Activated CD8-positive, alpha-beta memory T cell treated with anti-CD3 and anti-CD28 coated beads for 48 hours (primary cell): Measurements from ENCODE around the gene SLCO1B1.

Experiments
- DNase-seq, 3 experiments: peaks; one replicate each; pipeline ENCODE4 v3.0.0-alpha.2; 2020; ENCODE audit warnings: low read depth in 2 of 3, low spot score in 2 of 3

The SLCO1B1 gene

GRCh38 chr12:21219206-21219605, 88.2 kb downstream of the SLCO1B1 start:
- no peak for DNase-seq

- no peak for DNase-seq
These were observed 89.3 kb downstream of the SLCO1B1 start for GRCh38 chr12:21220266-21220665.

- DNase-seq = no peak
These were observed 90.1 kb downstream of the SLCO1B1 start for GRCh38 chr12:21221072-21221471.

DNA sequence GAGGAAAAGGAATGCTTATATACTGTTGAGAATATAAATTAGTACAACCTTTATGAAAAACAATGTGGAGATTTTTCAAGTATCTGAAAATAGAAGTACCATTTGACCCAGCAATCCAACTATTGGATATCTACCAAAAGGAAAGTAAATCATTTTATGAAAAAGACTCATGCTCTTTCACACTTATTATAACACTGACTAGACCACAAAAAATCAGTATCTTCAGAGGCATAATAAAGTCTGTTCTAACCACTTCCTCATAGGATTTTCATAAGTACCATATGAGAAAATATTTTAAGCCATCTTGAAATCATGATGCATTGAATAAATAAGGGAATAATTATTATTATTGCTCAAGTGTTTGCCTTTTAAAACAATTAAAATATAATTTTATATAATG, 90.8 kb downstream of the SLCO1B1 start:
- no peak for DNase-seq

- no peak for DNase-seq
These were observed 92.9 kb downstream of the SLCO1B1 start for GRCh38 chr12:21223930-21224329.

- DNase-seq = no peak
These were observed 103.4 kb downstream of the SLCO1B1 start for GRCh38 chr12:21234395-21234794.

GRCh38 chr12:21239866-21240265, 108.9 kb downstream of the SLCO1B1 start:
- no peak for DNase-seq

- DNase-seq = no peak
These were observed 117.7 kb downstream of the SLCO1B1 start for GRCh38 chr12:21248679-21249078.

DNA sequence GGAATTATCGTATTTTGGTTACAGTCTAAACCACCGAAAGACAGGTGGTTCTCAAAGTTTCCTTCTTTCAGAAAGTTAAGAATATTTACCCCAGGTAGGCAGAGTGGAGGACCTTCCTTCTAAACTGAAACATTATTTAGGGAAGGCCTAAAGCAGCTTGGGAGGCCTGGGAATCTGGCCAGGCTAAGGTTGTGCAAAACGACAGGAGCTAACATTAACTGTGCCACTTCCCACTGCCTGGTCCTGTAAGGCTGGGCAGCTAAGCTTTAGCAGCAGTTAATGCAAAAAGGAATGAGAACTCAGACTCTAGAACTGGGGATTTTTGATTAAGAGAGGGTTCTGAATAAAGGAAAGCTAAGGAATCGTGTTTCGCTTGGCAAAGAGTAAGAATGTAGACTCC, 121.1 kb downstream of the SLCO1B1 start:
- no peak for DNase-seq

DNA sequence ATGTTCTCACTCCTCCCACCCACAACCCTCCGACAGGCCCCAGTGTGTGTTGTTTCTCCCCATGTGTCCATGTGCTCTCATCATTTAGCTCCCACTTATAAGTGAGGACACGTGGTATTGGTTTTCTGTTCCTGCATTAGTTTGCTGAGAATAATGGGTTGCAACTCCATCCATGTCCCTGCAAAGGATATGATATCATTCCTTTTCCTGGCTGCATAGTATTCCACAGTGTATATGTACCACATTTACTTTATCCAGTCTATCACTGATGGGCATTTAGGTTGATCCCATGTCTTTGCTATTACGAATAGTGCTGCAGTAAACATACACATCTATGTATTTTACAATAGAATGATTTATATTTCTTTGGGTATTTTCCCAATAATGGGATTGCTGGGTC, 126.2 kb downstream of the SLCO1B1 start:
- DNase-seq = no peak

DNA sequence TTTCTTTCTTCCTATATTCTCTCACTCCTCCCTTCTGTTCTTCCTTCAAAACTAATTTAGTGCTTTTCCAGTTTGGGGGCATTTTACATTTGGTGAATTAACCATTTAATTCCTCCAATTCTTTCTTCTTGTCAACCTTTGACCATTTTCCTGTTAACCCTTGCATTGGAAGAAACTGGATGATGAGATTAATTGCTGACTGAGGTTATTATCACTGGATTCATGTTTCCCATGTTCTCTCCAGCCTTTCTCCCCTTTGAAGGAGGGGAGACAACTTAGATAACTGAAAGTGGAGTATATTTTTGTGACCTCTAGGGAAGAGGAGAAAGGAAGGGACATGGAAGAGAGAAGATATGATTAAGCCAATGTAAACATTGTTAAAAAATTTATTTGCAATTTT, 133.2 kb downstream of the SLCO1B1 start:
- DNase-seq = no peak

DNA sequence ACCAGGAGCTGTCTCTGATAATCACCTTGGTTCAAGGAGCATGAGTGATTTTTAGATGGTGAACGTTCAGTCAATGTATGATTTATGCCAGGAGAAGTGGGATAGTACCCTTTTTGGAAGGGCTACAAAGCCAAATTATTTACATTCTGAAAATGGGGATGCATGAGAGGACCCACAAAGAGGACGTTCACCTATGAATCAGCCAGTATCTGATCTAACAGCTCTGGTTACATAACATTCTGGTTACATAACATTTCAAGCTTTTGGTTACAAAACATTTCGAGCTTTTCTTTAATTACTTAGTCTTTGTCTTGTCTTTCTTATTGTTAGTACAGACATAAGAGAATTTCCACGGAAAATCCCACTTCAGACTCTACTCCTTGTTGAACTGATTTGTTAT, 134.9 kb downstream of the SLCO1B1 start:
- no peak for DNase-seq

GRCh38 chr12:21276826-21277225, 145.8 kb downstream of the SLCO1B1 start:
- DNase-seq = no peak
